NCI-H2196 (cell line): ENCODE data around the gene ILF3.
A peak's percentile ranks its signal among the peaks of the same experiment; 100 is the strongest.
"Not testable (repeated sequence)": the region's sequence is repeated elsewhere in the genome, so short reads cannot be mapped to it uniquely, and the experiment has no call there.

Source experiments
- DNase-seq: peaks from one replicate; lab custom pipeline; 2025; ENCODE audit not compliant: unreplicated experiment; lab: John Stamatoyannopoulos, UW

Gene ILF3

DNA sequence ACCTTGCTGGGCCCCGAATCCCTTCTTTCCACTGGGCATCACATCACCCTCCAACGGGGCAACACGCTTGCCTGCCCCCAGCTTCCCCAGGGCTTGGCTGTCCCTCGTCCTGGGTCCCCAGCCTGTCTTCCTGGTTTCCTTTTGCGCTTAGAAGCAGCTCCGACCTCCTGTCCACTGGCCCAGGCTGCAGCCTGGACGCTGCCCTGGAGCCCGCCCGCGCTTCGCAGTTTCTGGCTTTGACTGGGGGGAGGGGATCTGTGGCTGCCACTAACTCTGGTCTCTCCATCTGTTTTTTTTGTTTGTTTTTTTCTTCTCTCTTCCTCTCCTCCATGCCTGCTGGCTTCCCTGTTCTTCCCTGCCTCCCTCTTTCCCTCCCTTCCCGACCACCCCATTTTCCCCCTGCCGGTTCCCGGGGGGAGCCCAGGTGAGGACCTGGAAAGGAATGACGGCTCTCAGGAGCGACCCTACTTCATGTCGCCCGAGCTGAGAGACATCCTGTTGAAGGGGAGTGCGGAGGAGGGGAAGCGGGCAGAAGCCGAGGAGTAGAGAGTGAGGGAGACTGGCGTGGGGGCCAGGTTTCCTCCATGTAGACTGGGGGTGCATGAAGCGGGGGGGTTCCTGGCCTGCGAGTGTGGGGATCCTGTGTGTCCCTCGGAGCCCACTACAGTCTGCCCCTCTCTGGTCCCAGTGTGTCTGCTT is 11.5 kb upstream of the ILF3 start:
- DNase-seq, result no peak

DNA sequence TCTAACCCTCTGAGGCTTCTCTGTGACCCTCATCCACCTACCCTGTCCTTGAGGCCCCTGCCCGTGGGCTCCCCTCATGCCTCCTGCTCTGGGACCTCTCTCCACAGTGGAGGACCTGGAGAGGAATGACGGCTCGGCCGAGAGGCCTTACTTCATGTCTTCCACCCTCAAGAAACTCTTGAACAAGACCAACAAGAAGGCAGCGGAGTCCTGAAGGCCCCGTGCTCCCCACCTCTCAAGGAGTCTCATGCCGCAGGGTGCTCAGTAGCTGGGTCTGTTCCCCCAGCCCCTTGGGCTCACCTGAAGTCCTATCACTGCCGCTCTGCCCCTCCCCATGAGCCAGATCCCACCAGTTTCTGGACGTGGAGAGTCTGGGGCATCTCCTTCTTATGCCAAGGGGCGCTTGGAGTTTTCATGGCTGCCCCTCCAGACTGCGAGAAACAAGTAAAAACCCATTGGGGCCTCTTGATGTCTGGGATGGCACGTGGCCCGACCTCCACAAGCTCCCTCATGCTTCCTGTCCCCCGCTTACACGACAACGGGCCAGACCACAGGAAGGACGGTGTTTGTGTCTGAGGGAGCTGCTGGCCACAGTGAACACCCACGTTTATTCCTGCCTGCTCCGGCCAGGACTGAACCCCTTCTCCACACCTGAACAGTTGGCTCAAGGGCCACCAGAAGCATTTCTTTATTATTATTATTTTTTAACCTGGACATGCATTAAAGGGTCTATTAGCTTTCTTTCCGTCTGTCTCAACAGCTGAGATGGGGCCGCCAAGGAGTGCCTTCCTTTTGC is 10.8 kb upstream of the ILF3 start:
- no peak for DNase-seq

DNA sequence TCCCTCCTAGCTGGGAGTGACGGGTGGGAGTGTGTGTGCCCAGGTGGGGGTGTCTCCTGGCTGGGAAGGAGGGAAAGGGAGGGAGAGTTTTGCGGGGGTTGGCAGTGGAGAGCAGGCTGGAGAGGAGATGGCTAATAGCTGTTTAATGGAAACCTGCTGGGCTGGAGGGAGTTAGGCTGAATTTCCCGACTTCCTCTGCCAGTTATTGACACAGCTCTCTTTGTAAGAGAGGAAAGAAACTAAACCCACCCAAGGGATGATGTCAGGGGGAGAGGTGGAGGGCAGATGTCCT is 10.2 kb upstream of the ILF3 start:
- DNase-seq, result no peak

DNA sequence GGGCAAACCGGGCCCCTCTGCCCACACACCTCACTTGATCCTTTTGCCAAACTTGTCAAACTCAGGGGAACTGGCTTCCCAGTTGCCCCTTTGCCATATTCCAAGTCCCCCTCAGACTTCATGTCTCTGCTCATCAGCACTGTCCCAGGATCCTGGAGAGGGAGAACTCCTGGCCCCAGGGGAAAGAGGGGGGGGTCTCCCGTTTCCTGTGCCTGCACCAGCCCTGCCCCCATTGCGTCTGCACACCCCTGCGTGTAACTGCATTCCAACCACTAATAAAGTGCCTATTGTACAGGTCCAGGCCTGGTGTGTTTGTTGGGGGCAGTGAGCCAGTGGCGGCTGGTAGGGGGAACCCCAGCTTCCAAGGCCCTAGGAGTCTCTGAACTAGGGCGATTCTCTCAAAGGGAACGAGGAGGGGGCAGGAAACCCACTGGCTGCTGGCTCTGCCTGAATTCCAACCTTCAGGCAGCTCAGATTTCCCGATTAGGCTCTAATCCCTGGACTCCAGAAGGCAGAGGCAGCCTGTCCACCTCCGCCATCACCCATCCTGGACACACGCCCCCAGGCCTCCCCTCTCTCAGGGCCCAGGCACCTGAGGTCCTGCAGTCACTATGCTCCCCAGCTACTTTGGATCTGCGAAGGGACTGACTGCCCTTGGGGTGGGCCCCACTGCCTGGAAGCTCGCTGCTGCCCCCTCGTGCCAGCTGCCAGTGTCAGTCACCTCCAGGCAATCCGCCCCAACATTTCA is 9.7 kb upstream of the ILF3 start:
- DNase-seq, result peak; percentile 70

DNA sequence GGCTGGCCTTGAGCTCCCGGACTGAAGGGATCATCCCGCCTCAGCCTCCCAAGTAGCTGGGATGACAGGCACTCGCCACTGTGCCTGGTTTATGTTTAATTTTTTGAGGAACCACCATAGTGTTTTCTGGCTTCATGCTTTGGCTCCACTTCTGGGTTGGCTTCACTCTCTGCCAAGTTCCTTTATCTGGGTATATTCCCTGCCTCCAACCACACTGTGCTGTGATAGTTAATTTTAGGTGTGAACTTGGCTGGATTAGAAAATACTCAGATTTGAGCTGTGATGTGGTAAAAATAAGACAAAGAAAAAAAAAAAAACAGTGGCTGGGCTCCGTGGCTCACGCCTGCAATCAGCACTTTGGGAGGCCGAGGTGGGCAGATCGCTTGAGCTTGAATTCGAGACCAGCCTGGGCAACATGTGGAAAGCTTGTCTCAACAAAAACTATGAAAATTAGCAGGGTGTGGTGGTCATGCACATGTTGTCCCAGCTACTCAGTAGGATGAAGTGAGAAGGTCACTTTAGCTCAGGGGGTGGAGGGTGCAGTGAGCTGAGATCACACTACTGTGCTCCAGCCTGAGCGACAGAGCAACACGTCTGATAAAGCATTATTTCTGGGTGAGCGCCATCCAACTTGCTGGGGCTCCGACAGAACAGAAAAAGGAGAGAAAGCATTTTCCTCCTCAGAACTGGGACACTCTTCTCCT is 7.5 kb upstream of the ILF3 start:
- DNase-seq, result no peak

DNA sequence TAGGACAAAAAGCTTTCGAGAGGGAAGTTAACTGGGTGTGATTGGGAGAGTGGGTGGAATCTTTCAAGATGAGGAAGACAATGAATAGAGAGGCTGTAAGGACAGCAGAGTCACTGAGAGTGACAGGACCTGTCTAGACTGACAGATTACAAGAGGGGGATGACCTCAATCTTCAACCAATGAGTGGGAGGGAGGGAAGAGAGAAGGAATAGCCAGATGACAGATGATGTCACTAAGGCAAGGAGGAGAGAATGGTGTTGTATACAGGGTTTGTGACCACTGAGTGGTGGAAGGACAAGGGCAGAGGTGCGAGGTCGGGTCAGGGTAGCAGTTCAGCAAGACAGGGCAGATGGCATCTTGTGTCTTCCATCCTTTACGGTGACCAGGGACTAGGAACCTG is 5.8 kb upstream of the ILF3 start:
- DNase-seq, result no peak

DNA sequence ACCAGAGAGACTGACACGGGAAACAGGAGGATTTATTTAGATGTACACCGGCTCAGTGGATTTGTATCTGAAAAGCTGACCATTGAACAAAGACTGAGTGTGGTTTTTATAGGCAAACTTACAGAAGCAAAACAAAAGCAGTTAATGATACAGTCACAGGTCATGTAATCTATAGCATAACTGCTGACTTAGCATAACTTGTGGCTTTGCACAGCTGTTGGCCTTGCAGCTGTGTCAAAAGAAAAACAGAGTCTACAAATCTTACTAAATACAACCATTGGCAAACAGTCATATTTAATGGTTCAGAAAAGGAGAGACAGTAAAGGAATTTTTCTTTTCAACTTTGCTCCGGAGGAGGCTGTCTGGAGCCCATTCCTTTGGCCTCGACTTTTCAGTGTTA is 2.3 kb upstream of the ILF3 start:
- DNase-seq, result no peak

DNA sequence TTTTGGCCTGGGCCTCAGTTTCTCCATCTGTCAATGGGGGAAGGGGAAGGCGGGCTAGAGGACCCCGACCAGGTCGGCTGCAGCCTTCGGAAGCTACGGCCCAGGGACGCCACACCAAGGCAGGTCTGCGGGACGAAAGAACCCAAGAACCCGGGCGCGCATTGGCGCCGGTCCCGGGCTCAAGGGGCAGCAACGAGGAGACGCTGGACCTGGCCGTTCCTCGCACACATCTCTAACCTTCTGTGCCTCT is 739 bp upstream of the ILF3 start:
- DNase-seq, result no peak

DNA sequence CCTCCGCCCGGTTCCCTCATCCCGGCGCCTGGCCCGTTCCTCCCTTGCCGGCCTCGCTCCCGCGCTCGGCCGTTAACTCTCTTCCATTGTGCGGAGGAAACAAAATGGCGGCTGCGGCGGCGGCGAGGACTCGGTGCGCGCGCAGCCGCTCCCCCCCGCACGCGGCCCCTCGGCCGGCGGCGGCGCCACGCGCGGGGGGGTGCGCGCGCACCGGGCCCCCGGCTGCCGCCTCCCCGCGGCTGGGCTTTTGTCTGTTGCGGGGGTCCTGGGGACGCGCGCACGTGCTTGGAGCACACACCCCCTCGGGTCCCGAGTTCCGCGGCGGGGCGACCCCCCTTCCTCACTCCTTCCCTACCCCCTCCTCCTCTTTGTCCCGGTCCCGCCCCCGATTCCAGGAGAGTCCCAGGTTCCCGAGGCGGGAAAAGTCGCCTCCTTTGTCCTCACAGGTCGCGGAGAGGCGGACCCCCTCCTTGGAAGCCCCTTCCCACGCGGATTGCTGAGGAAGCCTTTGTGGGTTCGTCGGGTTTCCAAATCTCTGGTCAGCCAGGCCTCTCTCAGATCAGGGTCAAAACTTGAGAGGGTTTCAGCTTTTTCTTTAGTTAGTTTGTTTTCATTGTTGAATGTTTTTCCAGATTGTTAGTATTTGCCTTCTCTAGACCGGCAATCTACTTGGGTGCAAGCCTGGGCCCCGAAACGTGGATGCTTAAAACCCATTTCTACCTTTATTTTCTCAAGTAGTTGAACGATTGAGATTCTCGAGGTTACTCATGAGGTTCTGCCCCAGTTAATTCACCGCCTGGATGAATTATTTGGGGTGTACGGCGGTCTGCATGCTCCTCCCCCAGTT is 687 bp downstream of the ILF3 start:
- DNase-seq, result peak; percentile 70

DNA sequence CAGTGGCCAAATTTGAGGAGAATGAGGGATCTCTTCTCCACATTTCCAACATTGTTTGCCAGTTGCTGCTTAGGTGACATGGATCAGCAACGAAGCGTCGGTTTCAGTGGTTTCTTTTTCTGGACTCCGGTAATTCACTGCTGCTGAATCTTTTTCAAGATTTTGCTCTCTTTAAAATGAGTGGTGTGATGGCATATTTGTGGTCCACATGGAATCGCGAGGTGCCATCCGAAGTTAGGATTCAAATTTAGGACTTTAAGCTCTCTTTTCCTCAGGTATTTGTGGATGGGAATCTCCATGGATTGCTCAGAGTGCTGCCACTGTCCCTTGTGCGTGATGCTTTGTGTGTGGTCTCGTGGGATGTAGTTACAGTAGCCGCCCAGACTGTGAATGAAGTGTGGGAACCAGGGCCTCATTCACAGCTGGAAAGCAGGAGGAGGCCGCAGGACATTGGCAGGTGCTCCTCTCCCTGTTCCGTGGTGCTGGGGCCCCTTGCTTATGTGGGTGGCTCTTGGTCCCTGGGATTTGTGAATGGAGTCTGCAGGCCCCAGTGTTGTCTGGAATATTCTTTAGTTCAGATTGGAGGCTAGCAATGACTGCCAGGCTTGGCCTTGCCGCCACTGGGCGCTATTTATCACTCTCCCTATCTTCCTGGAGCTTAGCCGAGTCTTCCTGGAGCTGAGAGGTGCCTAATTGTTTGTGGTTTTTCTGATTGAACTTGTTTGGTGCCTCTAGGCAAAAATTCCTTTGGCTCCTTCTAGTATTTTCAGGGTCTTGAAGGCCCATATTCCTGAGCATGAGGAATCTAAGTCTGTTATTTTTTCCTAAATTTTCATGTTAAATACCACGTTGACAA is 1.5 kb downstream of the ILF3 start:
- no peak for DNase-seq

DNA sequence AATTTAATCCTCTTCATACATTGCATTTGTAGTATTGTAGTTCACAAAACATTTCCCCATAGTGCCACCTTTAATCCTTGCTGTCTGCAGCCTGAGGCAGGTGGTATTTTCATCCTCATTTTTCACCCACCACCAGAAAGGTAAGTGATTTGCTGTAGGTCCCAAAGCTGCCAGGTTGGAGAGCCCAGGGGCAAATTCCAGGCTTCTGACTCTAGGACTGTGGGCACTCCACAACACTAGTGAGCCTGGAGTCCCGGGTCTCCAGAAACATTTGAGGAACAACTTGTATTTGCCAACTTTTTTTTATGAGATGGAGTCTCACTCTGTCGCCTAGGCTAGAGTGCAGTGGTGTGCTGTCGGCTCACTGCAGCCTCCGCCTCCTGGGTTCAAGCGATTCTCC is 6.2 kb downstream of the ILF3 start:
- DNase-seq, result no peak

DNA sequence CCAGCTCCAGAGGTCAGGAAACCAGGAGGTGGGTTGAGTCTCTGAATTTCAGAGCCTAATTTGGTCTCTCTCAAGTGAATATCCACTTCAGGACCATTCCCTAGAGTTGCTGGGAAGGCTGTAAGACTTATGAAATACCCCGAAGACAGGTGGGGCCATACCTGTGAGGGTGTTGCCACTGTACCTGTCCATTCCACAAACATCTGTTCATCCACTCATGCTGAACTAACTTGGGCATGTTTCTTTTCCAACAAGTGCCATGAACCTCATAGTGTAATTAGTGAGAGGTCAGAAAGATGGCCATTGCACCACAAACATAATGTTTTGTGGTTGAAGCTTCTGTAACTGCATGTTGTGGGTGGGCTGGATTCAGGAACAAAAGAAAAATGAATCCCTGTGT is 7.8 kb downstream of the ILF3 start:
- DNase-seq, result no peak

DNA sequence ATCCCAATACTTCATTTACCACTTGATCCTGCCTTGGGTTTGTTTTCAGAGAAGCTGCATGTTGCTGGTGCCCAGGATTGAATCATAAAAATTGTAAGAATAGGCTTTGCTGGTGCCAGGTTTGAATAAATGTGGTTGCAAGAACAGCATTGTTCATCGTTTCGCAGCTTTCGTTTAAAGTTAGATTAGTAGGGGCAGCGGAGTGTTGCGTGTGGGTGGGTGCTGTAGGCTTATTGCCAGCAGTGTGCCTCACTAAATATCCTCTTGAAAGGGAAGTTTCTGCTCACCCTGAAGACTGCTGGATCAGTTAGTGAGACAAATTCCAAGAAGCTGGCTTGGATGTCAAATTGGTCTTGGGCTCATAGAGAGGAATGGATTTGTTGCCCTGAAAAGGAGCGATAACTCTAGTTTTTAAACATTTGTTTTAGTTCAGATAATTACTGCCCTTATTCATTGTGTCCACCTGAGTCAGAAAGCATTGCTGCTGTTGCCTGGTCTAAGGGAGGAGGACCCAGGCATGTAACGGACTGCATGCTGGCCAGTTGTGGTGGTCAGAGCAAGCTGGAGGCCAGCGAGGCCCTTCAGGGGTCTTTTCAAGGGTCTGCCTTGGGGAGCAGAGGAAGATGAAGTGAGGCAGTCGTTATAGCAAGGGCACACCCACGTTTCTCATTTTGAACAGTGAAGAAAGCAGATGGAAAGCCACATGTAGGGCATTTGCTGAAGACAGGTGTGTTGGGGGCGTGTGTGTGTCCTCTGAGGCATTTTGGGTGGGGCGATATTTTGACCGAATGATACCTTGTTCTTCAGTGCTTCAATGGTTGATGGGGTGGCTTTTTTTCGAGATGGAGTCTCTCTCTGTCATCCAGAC is 8.5 kb downstream of the ILF3 start:
- no peak for DNase-seq

DNA sequence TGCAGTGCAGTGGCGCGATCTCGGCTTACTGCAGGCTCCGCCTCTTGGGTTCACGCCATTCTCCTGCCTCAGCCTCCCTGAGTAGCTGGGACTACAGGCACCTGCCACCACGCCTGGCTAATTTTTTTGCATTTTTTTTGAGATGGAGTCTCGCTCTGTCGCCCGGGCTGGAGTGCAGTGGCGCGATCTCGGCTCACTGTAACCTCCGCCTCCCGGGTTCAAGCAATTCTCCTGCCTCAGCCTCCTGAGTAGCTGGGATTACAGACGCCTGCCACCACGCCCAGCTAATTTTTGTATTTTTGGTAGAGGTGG is 9.1 kb downstream of the ILF3 start:
- not testable (repeated sequence) for DNase-seq

DNA sequence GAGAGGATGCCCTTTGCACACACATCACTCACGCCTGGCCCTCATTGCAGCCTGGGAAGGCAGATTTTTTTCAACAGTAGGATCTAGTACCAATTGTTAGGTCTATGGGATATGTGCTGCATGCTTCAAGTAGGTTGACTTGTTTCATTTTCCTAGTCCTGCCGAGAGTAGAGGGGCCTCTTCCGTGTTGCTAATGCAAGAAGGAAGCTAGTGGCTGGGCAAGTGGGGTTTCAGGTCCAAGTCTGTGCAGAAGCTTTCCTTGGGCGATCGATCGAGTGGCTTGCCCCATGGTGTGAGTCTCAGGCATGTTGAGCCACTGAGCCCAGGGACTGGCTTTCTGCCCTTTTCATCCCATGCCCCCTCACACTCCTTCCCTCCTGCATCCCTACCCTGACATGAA is 13.7 kb downstream of the ILF3 start:
- no peak for DNase-seq

DNA sequence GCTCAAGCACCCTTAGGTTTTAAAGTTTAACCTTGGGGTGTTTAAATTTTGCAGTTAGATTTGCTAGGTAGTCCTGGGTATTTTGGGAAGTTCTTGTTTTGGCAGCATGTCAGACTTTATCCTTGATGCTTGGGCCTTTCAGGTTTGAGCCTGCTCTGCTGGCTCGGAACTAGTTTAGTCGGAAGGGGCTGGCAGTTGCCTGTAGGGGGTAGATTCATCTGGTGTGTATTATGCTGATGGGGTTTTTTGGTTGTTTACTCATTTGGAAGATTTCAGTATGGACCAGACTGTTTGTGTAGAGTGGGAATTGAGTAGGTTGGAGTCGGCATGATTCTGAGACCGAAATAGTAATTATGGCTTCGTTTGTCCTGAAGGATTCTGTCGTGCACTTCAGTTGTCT is 15.1 kb downstream of the ILF3 start:
- no peak for DNase-seq

DNA sequence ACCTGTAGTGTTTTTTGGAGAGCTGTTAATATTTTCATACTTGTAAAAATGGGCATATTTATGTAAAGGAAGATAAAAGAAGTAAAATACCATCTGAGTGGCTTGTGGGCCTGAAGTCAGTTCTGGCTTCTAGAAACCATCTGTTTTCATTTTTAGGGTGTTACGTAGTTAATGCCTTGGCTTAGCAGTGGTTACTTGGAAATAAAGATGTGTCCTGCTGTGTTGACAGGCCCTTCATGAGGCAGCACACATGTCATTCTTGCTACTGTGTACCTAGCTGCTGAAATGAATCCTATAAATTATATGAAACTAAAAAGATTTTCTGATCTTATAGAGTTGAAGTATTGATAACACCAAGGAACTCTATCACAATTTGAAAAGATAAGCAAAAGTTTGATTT is 16.0 kb downstream of the ILF3 start:
- no peak for DNase-seq

DNA sequence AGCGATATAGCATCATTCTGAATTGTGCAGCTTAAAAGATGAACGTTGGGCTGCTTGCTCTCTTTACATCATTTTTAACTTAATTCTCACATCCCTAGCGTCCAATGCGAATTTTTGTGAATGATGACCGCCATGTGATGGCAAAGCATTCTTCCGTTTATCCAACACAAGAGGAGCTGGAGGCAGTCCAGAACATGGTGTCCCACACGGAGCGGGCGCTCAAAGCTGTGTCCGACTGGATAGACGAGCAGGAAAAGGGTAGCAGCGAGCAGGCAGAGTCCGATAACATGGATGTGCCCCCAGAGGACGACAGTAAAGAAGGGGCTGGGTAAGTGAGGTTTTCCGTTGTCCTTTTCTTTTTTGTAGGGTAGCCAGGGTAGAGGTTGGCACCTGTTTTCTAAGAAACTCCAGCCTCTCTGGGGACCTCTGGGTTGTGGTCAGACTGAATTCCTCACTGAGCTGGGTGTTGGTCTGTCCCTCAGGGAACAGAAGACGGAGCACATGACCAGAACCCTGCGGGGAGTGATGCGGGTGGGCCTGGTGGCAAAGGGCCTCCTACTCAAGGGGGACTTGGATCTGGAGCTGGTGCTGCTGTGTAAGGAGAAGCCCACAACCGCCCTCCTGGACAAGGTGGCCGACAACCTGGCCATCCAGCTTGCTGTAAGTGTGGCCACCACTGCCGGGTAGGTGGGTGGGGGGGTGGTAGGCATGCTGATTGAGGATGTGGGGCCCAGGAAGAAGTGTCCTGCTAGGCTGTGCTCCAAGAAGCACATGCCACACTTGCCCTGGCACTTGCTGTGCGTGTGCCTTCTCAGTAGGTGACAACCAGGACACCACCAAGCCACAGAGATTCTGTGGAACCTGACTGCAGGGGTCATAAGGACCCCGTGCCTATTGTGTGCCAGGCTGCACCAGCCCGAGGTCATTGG is 17.0 kb downstream of the ILF3 start:
- DNase-seq, result no peak
